Renal cortex interstitium (tissue), 11 donors: ENCODE results near the gene HDAC11. TPM values are rescaled to one million over a fixed set of nuclear protein-coding genes. Genes with fewer than 3 reads are reported as not detected.
A peak's percentile ranks its signal among the peaks of the same experiment; 100 is the strongest.
"Not testable (repeated sequence)": the region's sequence is repeated elsewhere in the genome, so short reads cannot be mapped to it uniquely, and the experiment has no call there.

Experiments used
- DNase-seq, 11 donors: peaks; one replicate each; pipeline ENCODE4 v3.0.0-alpha.2; 2013; ENCODE audit warnings: low read depth in 9 of 11, low spot score in 4 of 11; ENCODE audit errors: extremely low read depth in 1 of 11
- polyA plus RNA-seq, 3 donors: library from polyadenylated mRNA; unstranded; fragments of 120-200 nt; gene quantifications; one replicate each; pipeline ENCODE4 v1.2.1, GENCODE V29; 2013; ENCODE audit not compliant: insufficient read length in 3 of 3

HDAC11 gene
- polyA plus RNA-seq, 3 donors, result 17.8 to 22.3 (median 21.7) TPM

- peak in 10 of 11 donors; percentile 55 to 85 (median 72) for DNase-seq
Measured at GRCh38 chr3:13484851-13485590, 4.9 kb downstream of the HDAC11 start.

- DNase-seq, result not testable (repeated sequence)
Measured at GRCh38 chr3:13485630-13486562, 5.8 kb downstream of the HDAC11 start.

- no peak for DNase-seq
Measured at GRCh38 chr3:13487403-13487802, 7.3 kb downstream of the HDAC11 start.

- DNase-seq, result no peak
Measured at GRCh38 chr3:13491206-13491974, 11.3 kb downstream of the HDAC11 start.

GRCh38 chr3:13492048-13492447 is 11.9 kb downstream of the HDAC11 start:
- no peak for DNase-seq

- no peak for DNase-seq
Measured at GRCh38 chr3:13492976-13493866, 13.1 kb downstream of the HDAC11 start.

GRCh38 chr3:13493867-13494441 is 13.8 kb downstream of the HDAC11 start:
- DNase-seq, result no peak

GRCh38 chr3:13494463-13495350 is 14.6 kb downstream of the HDAC11 start:
- DNase-seq, result no peak

- DNase-seq, result no peak
Measured at GRCh38 chr3:13495351-13495813, 15.3 kb downstream of the HDAC11 start.

- peak in 9 of 11 donors; percentile 48 to 67 (median 64) for DNase-seq
Measured at GRCh38 chr3:13495921-13496723, 16.0 kb downstream of the HDAC11 start.

- no peak for DNase-seq
Measured at GRCh38 chr3:13496879-13497278, 16.8 kb downstream of the HDAC11 start.

GRCh38 chr3:13497386-13497785 is 17.3 kb downstream of the HDAC11 start:
- no peak for DNase-seq

GRCh38 chr3:13498354-13499060 is 18.4 kb downstream of the HDAC11 start:
- no peak for DNase-seq

- not testable (repeated sequence) for DNase-seq
Measured at GRCh38 chr3:13499246-13499645, 19.1 kb downstream of the HDAC11 start.

GRCh38 chr3:13500133-13500885 is 20.2 kb downstream of the HDAC11 start:
- no peak for DNase-seq
